Prostate gland (tissue), 2 donors: ENCODE data around the gene SLC25A21. TPM values are rescaled to one million over a fixed set of nuclear protein-coding genes. Genes with fewer than 3 reads are reported as not detected.

Source experiments
- DNase-seq: peaks from one replicate; pipeline ENCODE4 v3.0.0-alpha.2; 2019; ENCODE audit warnings: low spot score
- H3K27ac ChIP-seq, 2 donors: fragments of 200-600 bp; sonication (generic); 2 replicates each; pipeline ENCODE4 v1.5.1; 2017 to 2019
- H3K27me3 ChIP-seq: fragments of 200-600 bp; sonication (generic); replicated peaks from 2 replicates; pipeline ENCODE4 v1.5.1; 2019; ENCODE audit not compliant: insufficient read depth
- H3K36me3 ChIP-seq, 2 donors: fragments of 200-600 bp; sonication (generic); 1 replicate in 1 of 2; 2 replicates in 1 of 2; pipeline versions ENCODE4 v1.5.1 to v1.8.1; 2017 to 2019
- H3K4me1 ChIP-seq: fragments of 200-600 bp; sonication (generic); replicated peaks from 2 replicates; pipeline ENCODE4 v1.5.1; 2019
- H3K4me3 ChIP-seq, 2 donors: fragments of 200-600 bp; sonication (generic); 2 replicates each; pipeline ENCODE4 v1.5.1; 2017 to 2019
- H3K9me3 ChIP-seq: fragments of 200-600 bp; sonication (generic); 2 replicates; pipeline ENCODE4 v1.5.1; 2017
- CTCF ChIP-seq, 4 experiments: fragments of 200-600 bp in 2 of 4; fragments of 450-650 bp in 2 of 4; sonication (generic) in 2 of 4; IDR thresholded peaks; 1 replicate in 3 of 4; 2 replicates in 1 of 4; pipeline ENCODE4 v1.5.1; 2016 to 2019; ENCODE audit warnings: antibody characterized with exemption in 4 of 4, mild to moderate bottlenecking in 2 of 4, moderate library complexity in 2 of 4
- POLR2A ChIP-seq: fragments of 450-650 bp; IDR thresholded peaks from one replicate; pipeline ENCODE4 v1.6.1; 2016; ENCODE audit warnings: antibody characterized with exemption, mild to moderate bottlenecking
- POLR2AphosphoS5 ChIP-seq: sonication (generic); formaldehyde crosslinking; IDR thresholded peaks from one replicate; pipeline ENCODE4 v1.6.1; 2017; ENCODE audit warnings: antibody characterized with exemption
- WGBS: methylation state at CpG from one replicate; pipeline ENCODE4 v1.1.5; 2018; 5-methylcytosine and 5-hydroxymethylcytosine counted together
- intact Hi-C: fragments of 100-400 bp; cut with DNase I; formaldehyde crosslinking; loops from one replicate; pipeline ENCODE4 v1.14.2; 2022
- total RNA-seq, 2 donors: library from RNA; depleted of rRNA; stranded (reverse); fragments of >200 nt; gene quantifications; one replicate each; pipeline ENCODE4 v1.1.0, GENCODE V29; 2016

SLC25A21 gene
- total RNA-seq, 2 donors from 2014 or later: 1.5 to 7.7 TPM

- DNase-seq: no peak
- H3K27ac ChIP-seq: no peak overlapping the region
- 74% methylated on average over 4 of the region's 4 CpGs for WGBS
- TF ChIP-seq POLR2A (no peak), CTCF (IDR thresholded peaks at IDR 0.05) (no peak), POLR2AphosphoS5 (no peak)
- no peak overlapping the region for H3K4me3 ChIP-seq
- H3K9me3 ChIP-seq: no peaks in the 10 kb centered on the region
- H3K4me1 ChIP-seq: no peaks in the 10 kb centered on the region
- intact Hi-C loops: no loop called here
- H3K36me3 ChIP-seq: no peaks in the 10 kb centered on the region
- no peaks in the 10 kb centered on the region for H3K27me3 ChIP-seq
These were observed 244.0 kb downstream of the SLC25A21 start for GRCh38 chr14:36928432-36928831.

DNA sequence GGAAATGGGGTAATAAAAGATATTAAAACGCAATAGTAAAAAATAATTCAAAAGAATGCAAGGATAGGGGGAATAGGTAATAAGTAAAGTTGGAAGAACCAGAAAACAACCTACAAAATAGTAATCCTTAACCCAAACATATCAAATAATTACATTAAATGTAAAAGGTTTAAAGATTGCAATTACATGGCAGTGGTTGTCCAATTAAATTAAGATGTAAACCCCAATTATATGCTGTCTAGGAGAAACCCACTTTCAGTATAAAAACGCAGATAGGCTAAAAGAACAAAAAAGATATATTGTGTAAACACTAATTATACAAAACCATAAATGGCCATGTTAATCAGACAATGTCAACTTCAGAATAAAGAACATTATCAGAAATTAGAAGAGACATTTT is 247.3 kb downstream of the SLC25A21 start:
- no peaks in the 10 kb centered on the region for H3K27me3 ChIP-seq
- H3K27ac ChIP-seq: no peak overlapping the region
- intact Hi-C loops: no loop called here
- DNase-seq: no peak
- H3K4me1 ChIP-seq: no peaks in the 10 kb centered on the region
- TF ChIP-seq POLR2AphosphoS5 (no peak), CTCF (IDR thresholded peaks at IDR 0.05) (no peak), POLR2A (no peak)
- WGBS: 91% methylated on average over 2 of the region's 2 CpGs
- H3K4me3 ChIP-seq: no peak overlapping the region
- H3K9me3 ChIP-seq: no peaks in the 10 kb centered on the region
- no peaks in the 10 kb centered on the region for H3K36me3 ChIP-seq

- 89% methylated on average over 2 of the region's 2 CpGs for WGBS
- TF ChIP-seq POLR2A: no peak
- TF ChIP-seq CTCF (IDR thresholded peaks at IDR 0.05): no peak
- no peak for TF ChIP-seq POLR2AphosphoS5
- Histone ChIP-seq H3K4me1 (no peaks in the 10 kb centered on the region), H3K36me3 (no peaks in the 10 kb centered on the region), H3K4me3 (no peak overlapping the region), H3K27ac (no peak overlapping the region), H3K9me3 (no peaks in the 10 kb centered on the region), H3K27me3 (no peaks in the 10 kb centered on the region)
- DNase-seq: no peak
- intact Hi-C loops: no loop called here
These were observed 255.7 kb downstream of the SLC25A21 start for GRCh38 chr14:36916668-36917067.

DNA sequence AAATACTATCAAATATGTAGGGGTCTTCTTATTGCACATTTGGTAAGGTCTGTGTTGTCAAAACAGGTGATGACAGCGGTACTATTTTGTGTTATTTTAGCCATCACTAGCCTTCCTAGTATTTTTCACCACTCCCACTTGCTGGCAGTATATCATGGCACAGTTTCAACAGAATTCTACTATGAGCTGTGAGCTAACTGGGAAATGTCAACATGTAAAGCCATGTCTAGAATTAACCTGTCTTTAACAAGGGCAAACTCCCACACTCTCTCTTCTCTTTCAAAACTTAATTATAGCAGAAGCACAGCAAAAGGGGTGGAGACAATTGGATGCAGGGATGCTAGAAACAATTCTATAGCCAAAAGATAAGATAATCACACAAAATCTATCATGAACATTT is 257.3 kb downstream of the SLC25A21 start:
- intact Hi-C loops: no loop called here
- H3K9me3 ChIP-seq: no peaks in the 10 kb centered on the region
- no peak overlapping the region for H3K27ac ChIP-seq
- H3K4me3 ChIP-seq: no peak overlapping the region
- WGBS: 56% methylated on average over 1 of the region's 1 CpG
- H3K27me3 ChIP-seq: no peaks in the 10 kb centered on the region
- no peaks in the 10 kb centered on the region for H3K36me3 ChIP-seq
- TF ChIP-seq CTCF (IDR thresholded peaks at IDR 0.05) (no peak), POLR2A (no peak), POLR2AphosphoS5 (no peak)
- no peak for DNase-seq
- no peaks in the 10 kb centered on the region for H3K4me1 ChIP-seq

GRCh38 chr14:36910578-36910977 is 261.8 kb downstream of the SLC25A21 start:
- 90% methylated on average over 3 of the region's 3 CpGs for WGBS

More at GRCh38 chr14:36910578-36910977, 261.8 kb downstream of the SLC25A21 start:
- Histone ChIP-seq H3K4me1 (no peaks in the 10 kb centered on the region), H3K36me3 (no peaks in the 10 kb centered on the region), H3K9me3 (no peaks in the 10 kb centered on the region), H3K27me3 (no peaks in the 10 kb centered on the region), H3K27ac (no peak overlapping the region), H3K4me3 (no peak overlapping the region)
- intact Hi-C loops: no loop called here
- DNase-seq: no peak
- no peak for TF ChIP-seq POLR2AphosphoS5
- TF ChIP-seq CTCF (IDR thresholded peaks at IDR 0.05): no peak
- TF ChIP-seq POLR2A: no peak
